ENCODE measurements around the gene RFX2.

The RFX2 gene

GRCh38 chr19:6110360-6110977 is at the start of gene RFX2:
Gene RFX2, minus strand, starts transcription at chr19:6110500. Its CDS starts 63,004 bp downstream, at chr19:6047496.
- ATAC-seq, result peak; percentile 92
- TF ChIP-seq ZNF565 (CRISPR knock-in tag; conservative IDR thresholded peaks at IDR 0.05; ENCODE audit: low read depth), result no peak
- TF ChIP-seq PPARA (CRISPR knock-in tag; IDR thresholded peaks at IDR 0.05; ENCODE audit: borderline replicate concordance), result no peak
- no peak for TF ChIP-seq GLIS3 (CRISPR knock-in tag; IDR thresholded peaks at IDR 0.05)
- no peak for TF ChIP-seq CSDC2 (CRISPR knock-in tag; IDR thresholded peaks at IDR 0.05)
- TF ChIP-seq, protein P1, sequence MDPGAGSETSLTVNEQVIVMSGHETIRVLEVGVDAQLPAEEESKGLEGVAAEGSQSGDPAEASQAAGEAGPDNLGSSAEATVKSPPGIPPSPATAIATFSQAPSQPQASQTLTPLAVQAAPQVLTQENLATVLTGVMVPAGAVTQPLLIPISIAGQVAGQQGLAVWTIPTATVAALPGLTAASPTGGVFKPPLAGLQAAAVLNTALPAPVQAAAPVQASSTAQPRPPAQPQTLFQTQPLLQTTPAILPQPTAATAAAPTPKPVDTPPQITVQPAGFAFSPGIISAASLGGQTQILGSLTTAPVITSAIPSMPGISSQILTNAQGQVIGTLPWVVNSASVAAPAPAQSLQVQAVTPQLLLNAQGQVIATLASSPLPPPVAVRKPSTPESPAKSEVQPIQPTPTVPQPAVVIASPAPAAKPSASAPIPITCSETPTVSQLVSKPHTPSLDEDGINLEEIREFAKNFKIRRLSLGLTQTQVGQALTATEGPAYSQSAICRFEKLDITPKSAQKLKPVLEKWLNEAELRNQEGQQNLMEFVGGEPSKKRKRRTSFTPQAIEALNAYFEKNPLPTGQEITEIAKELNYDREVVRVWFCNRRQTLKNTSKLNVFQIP (CRISPR knock-in tag; IDR thresholded peaks at IDR 0.05; ENCODE audit: borderline replicate concordance, low read depth), result no peak
- TF ChIP-seq SNAI2 (CRISPR knock-in tag; IDR thresholded peaks at IDR 0.05), result no peak
- TF ChIP-seq, protein P2, sequence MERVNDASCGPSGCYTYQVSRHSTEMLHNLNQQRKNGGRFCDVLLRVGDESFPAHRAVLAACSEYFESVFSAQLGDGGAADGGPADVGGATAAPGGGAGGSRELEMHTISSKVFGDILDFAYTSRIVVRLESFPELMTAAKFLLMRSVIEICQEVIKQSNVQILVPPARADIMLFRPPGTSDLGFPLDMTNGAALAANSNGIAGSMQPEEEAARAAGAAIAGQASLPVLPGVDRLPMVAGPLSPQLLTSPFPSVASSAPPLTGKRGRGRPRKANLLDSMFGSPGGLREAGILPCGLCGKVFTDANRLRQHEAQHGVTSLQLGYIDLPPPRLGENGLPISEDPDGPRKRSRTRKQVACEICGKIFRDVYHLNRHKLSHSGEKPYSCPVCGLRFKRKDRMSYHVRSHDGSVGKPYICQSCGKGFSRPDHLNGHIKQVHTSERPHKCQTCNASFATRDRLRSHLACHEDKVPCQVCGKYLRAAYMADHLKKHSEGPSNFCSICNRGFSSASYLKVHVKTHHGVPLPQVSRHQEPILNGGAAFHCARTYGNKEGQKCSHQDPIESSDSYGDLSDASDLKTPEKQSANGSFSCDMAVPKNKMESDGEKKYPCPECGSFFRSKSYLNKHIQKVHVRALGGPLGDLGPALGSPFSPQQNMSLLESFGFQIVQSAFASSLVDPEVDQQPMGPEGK (CRISPR knock-in tag; IDR thresholded peaks at IDR 0.05; ENCODE audit: borderline replicate concordance), result no peak
- no peak for TF ChIP-seq ZNF8 (CRISPR knock-in tag; IDR thresholded peaks at IDR 0.05)
- TF ChIP-seq, protein P3, sequence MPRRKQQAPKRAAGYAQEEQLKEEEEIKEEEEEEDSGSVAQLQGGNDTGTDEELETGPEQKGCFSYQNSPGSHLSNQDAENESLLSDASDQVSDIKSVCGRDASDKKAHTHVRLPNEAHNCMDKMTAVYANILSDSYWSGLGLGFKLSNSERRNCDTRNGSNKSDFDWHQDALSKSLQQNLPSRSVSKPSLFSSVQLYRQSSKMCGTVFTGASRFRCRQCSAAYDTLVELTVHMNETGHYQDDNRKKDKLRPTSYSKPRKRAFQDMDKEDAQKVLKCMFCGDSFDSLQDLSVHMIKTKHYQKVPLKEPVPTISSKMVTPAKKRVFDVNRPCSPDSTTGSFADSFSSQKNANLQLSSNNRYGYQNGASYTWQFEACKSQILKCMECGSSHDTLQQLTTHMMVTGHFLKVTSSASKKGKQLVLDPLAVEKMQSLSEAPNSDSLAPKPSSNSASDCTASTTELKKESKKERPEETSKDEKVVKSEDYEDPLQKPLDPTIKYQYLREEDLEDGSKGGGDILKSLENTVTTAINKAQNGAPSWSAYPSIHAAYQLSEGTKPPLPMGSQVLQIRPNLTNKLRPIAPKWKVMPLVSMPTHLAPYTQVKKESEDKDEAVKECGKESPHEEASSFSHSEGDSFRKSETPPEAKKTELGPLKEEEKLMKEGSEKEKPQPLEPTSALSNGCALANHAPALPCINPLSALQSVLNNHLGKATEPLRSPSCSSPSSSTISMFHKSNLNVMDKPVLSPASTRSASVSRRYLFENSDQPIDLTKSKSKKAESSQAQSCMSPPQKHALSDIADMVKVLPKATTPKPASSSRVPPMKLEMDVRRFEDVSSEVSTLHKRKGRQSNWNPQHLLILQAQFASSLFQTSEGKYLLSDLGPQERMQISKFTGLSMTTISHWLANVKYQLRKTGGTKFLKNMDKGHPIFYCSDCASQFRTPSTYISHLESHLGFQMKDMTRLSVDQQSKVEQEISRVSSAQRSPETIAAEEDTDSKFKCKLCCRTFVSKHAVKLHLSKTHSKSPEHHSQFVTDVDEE (CRISPR knock-in tag; IDR thresholded peaks at IDR 0.05), result no peak

DNA sequence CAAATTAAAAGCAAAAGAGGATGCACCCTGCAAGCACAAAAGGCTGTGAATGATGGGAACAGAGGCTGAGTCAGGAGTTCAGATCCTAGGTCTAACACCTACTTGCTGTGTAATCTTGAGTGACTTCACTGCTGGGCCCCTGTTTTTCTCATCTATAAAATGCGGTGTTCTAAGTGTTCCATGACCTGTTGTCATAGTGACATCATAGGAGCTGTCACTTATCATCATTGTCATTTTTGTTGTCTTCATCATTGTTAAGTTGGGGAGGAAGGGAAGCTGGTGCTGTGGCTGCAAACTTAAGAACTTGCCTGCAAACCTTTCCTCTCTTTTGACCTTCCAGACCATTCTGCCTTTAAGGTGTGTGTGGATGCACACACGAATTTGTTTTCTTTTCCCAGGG is 45.7 kb upstream of the RFX2 start:
- TF ChIP-seq PPARA (CRISPR knock-in tag; IDR thresholded peaks at IDR 0.05; ENCODE audit: borderline replicate concordance), result no peak
- no peak for TF ChIP-seq CSRNP3 (CRISPR knock-in tag; IDR thresholded peaks at IDR 0.05)
- TF ChIP-seq ZNF565 (CRISPR knock-in tag; conservative IDR thresholded peaks at IDR 0.05; ENCODE audit: low read depth), result no peak
- TF ChIP-seq, protein P1 (CRISPR knock-in tag; IDR thresholded peaks at IDR 0.05; ENCODE audit: borderline replicate concordance, low read depth), result no peak
- TF ChIP-seq ZFP30 (CRISPR knock-in tag; IDR thresholded peaks at IDR 0.05), result no peak
- no peak for ATAC-seq

DNA sequence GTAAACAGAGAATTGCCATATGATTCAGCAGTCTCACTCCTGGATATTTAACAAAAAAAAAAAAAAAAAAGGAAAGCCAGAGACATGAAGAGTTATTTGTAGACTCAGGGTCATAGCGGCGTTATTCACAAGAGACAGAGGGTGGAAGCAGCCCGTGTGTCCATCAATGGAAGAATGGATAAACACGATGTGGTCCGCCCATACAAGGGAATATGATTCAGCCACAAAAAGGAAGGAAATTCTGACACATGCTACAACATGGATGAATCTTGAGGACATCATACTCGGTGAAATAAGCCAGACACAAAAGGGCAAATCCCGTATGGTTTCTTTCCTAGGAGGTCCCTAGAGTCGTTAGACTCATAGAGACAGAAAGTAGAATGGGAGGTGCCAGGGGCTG is 40.0 kb upstream of the RFX2 start:
- no peak for ATAC-seq
- no peak for TF ChIP-seq ZNF70 (CRISPR knock-in tag; IDR thresholded peaks at IDR 0.05)
- TF ChIP-seq PPARA (CRISPR knock-in tag; IDR thresholded peaks at IDR 0.05; ENCODE audit: borderline replicate concordance), result no peak
- TF ChIP-seq SNAI2 (CRISPR knock-in tag; IDR thresholded peaks at IDR 0.05), result no peak
- TF ChIP-seq, protein P1 (CRISPR knock-in tag; IDR thresholded peaks at IDR 0.05; ENCODE audit: borderline replicate concordance, low read depth), result no peak
- no peak for TF ChIP-seq CSDC2 (CRISPR knock-in tag; IDR thresholded peaks at IDR 0.05)

DNA sequence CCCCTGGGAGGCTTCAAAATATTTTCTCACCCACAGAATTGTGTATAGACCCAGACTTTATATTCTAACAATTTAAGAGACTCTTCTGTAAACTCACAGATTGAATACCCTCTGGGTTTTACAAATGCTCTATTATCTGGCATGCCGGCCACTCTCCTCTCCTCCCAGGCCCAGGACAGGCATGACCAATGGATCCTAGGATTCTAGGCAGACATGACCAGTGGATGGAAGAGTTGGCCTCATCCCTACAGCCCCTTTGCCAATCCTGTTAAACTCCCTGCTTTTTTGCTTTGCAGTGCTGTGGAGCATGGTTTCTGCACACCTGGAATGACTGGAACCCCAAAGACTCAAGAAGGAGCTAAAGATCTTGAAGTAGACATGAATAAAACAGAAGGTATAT is 30.9 kb upstream of the RFX2 start:
- ATAC-seq, result no peak
- TF ChIP-seq ZNF565 (CRISPR knock-in tag; conservative IDR thresholded peaks at IDR 0.05; ENCODE audit: low read depth) (no peak), ARNTL (CRISPR knock-in tag; IDR thresholded peaks at IDR 0.05; ENCODE audit: borderline replicate concordance, low read depth) (no peak), TOX (CRISPR knock-in tag; IDR thresholded peaks at IDR 0.05; ENCODE audit: borderline replicate concordance) (no peak), CSRNP3 (CRISPR knock-in tag; IDR thresholded peaks at IDR 0.05) (no peak)
- TF ChIP-seq, protein P1 (CRISPR knock-in tag; IDR thresholded peaks at IDR 0.05; ENCODE audit: borderline replicate concordance, low read depth), result no peak
- TF ChIP-seq, protein P3 (CRISPR knock-in tag; IDR thresholded peaks at IDR 0.05), result no peak
